HuH-7 (cell line): Measurements from ENCODE around the gene VCAM1.
"Not testable (repeated sequence)": the region's sequence is repeated elsewhere in the genome, so short reads cannot be mapped to it uniquely, and the experiment has no call there.

Experiments used
- DNase-seq: peaks from one replicate; pipeline ENCODE4 v3.0.0; 2011; ENCODE audit warnings: low spot score

The VCAM1 gene

GRCh38 chr1:100719490-100719889, at the start of gene VCAM1:
TSS of gene VCAM1 (plus strand) at chr1:100719742. CDS start at chr1:100719861, 119 bp downstream.
- DNase-seq: no peak

- DNase-seq: no peak
These were observed 49.5 kb upstream of the VCAM1 start for GRCh38 chr1:100670083-100670482.

GRCh38 chr1:100671601-100672000, 47.9 kb upstream of the VCAM1 start:
- DNase-seq: no peak

GRCh38 chr1:100683448-100684349, 35.8 kb upstream of the VCAM1 start:
- DNase-seq: no peak

- no peak for DNase-seq
These were observed 19.8 kb upstream of the VCAM1 start for GRCh38 chr1:100699744-100700143.

- DNase-seq: no peak
These were observed 19.0 kb upstream of the VCAM1 start for GRCh38 chr1:100700586-100700985.

- DNase-seq: no peak
These were observed 16.5 kb upstream of the VCAM1 start for GRCh38 chr1:100703052-100703451.

- no peak for DNase-seq
These were observed 15.8 kb upstream of the VCAM1 start for GRCh38 chr1:100703716-100704115.

GRCh38 chr1:100704473-100704872, 15.1 kb upstream of the VCAM1 start:
- DNase-seq: no peak

- no peak for DNase-seq
These were observed 13.2 kb upstream of the VCAM1 start for GRCh38 chr1:100706296-100706695.

GRCh38 chr1:100706856-100707255, 12.7 kb upstream of the VCAM1 start:
- no peak for DNase-seq

GRCh38 chr1:100708476-100709062, 11.0 kb upstream of the VCAM1 start:
- DNase-seq: no peak

GRCh38 chr1:100710906-100711682, 8.4 kb upstream of the VCAM1 start:
- no peak for DNase-seq

- DNase-seq: not testable (repeated sequence)
These were observed 6.5 kb upstream of the VCAM1 start for GRCh38 chr1:100713027-100713426.

- no peak for DNase-seq
These were observed 5.9 kb upstream of the VCAM1 start for GRCh38 chr1:100713626-100714025.

- DNase-seq: no peak
These were observed 4.9 kb upstream of the VCAM1 start for GRCh38 chr1:100714599-100714998.

- no peak for DNase-seq
These were observed 2.3 kb upstream of the VCAM1 start for GRCh38 chr1:100717218-100717617.

GRCh38 chr1:100718581-100718980, 961 bp upstream of the VCAM1 start:
- DNase-seq: no peak

- DNase-seq: no peak
These were observed 559 bp downstream of the VCAM1 start for GRCh38 chr1:100720101-100720500.

- no peak for DNase-seq
These were observed 1.2 kb downstream of the VCAM1 start for GRCh38 chr1:100720751-100721150.

- DNase-seq: no peak
These were observed 2.1 kb downstream of the VCAM1 start for GRCh38 chr1:100721526-100722207.

- DNase-seq: no peak
These were observed 2.7 kb downstream of the VCAM1 start for GRCh38 chr1:100722221-100722620.
